Upper lobe of left lung (tissue), 6 donors: ENCODE results near the gene SLC22A6. TPM values are rescaled to one million over a fixed set of nuclear protein-coding genes. Genes with fewer than 3 reads are reported as not detected.

Source experiments
- ATAC-seq, 2 donors: fragments of 200-7000 bp; cut with Tn5 transposase; one replicate each; pipeline ENCODE4 v1.9.1; 2022; ENCODE audit warnings: mild to moderate bottlenecking in 2 of 2, moderate library complexity in 2 of 2; ENCODE audit not compliant: low FRiP score in 2 of 2
- DNase-seq, 2 donors: peaks; one replicate each; pipeline ENCODE4 v3.0.0-alpha.2; 2019 to 2020
- H3K27ac ChIP-seq, 4 donors: fragments of 200-600 bp; sonication (generic); one replicate each; pipeline ENCODE4 v1.5.1; 2016 to 2019
- H3K27me3 ChIP-seq, 4 donors: fragments of 200-600 bp; sonication (generic); one replicate each; pipeline ENCODE4 v1.5.1; 2017 to 2019
- H3K36me3 ChIP-seq, 4 donors: fragments of 200-600 bp; sonication (generic); one replicate each; pipeline ENCODE4 v1.5.1; 2016 to 2019
- H3K4me1 ChIP-seq, 4 donors: fragments of 200-600 bp; sonication (generic); one replicate each; pipeline ENCODE4 v1.5.1; 2018 to 2019
- H3K4me3 ChIP-seq, 4 donors: fragments of 200-600 bp; sonication (generic); one replicate each; pipeline ENCODE4 v1.5.1; 2017 to 2019; ENCODE audit warnings: mild to moderate bottlenecking in 2 of 4, moderate library complexity in 1 of 4
- H3K9me3 ChIP-seq, 4 donors: fragments of 200-600 bp; sonication (generic); one replicate each; pipeline ENCODE4 v1.5.1; 2018 to 2019
- EP300 ChIP-seq, 4 donors: sonication (generic); formaldehyde crosslinking; IDR thresholded peaks; one replicate each; pipeline ENCODE4 v1.5.1; 2017; ENCODE audit warnings: antibody characterized with exemption in 4 of 4, control low read depth in 2 of 4
- POLR2A ChIP-seq, 4 donors: fragments of 450-650 bp; IDR thresholded peaks; one replicate each; pipeline ENCODE4 v1.5.1; 2016 to 2017; ENCODE audit warnings: antibody characterized with exemption in 4 of 4, mild to moderate bottlenecking in 2 of 4
- POLR2AphosphoS5 ChIP-seq, 2 donors: sonication (generic); formaldehyde crosslinking; IDR thresholded peaks; one replicate each; pipeline ENCODE4 v1.5.1; 2017; ENCODE audit warnings: antibody characterized with exemption in 2 of 2
- WGBS, 2 donors: methylation state at CpG; one replicate each; pipeline ENCODE4 v1.1.5; 2017 to 2018; 5-methylcytosine and 5-hydroxymethylcytosine counted together
- total RNA-seq, 6 donors: library from RNA; depleted of rRNA in 4 of 6; stranded (reverse); fragments of >200 nt in 4 of 6; gene quantifications; one replicate each; pipeline versions ENCODE4 v1.1.0 to v1.2.1, GENCODE V29; 2016 to 2021
- TF ChIP-seq, protein P1 (sequence below), 6 experiments: fragments of 450-650 bp in 4 of 6; fragments of 200-600 bp in 2 of 6; sonication (generic) in 2 of 6; IDR thresholded peaks; one replicate each; pipeline ENCODE4 v1.5.1; 2016 to 2019; ENCODE audit warnings: antibody characterized with exemption in 6 of 6
- donor health status: DM: no; HTN: no; CAD: no; lungs with moderate emphysema.
- donor health status: DM: no; HTN: yes; CAD: no; lungs with severe emphysema.

Gene SLC22A6
- total RNA-seq, 6 donors from 2014 or later: not detected

DNA sequence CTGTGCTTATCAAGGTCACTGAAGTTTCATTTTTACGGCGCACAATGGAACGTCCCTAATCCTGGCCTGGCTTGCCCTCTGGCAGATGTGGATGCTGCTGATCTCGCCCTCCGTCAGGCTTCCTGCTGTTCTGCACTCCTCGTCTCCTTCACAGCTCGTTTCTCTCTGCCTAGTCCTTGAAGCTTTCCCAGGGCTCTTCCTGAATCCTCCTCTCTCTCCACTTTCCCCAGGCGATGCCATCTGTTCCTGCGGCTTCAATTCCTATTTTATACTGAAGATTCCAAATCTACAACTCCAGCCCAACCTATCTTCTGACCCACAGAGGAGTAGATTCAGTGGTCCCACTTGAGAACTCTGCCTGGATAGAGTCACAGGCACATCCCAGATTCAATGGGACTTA is 16.7 kb upstream of the SLC22A6 start:
- ATAC-seq (no peak), DNase-seq (no peak)
- no peak overlapping the region for H3K4me3 ChIP-seq
- no peak for TF ChIP-seq POLR2AphosphoS5 (IDR thresholded peaks at IDR 0.05)
- TF ChIP-seq POLR2A (IDR thresholded peaks at IDR 0.05): no peak
- no peak for TF ChIP-seq EP300 (IDR thresholded peaks at IDR 0.05)
- TF ChIP-seq, protein P1, sequence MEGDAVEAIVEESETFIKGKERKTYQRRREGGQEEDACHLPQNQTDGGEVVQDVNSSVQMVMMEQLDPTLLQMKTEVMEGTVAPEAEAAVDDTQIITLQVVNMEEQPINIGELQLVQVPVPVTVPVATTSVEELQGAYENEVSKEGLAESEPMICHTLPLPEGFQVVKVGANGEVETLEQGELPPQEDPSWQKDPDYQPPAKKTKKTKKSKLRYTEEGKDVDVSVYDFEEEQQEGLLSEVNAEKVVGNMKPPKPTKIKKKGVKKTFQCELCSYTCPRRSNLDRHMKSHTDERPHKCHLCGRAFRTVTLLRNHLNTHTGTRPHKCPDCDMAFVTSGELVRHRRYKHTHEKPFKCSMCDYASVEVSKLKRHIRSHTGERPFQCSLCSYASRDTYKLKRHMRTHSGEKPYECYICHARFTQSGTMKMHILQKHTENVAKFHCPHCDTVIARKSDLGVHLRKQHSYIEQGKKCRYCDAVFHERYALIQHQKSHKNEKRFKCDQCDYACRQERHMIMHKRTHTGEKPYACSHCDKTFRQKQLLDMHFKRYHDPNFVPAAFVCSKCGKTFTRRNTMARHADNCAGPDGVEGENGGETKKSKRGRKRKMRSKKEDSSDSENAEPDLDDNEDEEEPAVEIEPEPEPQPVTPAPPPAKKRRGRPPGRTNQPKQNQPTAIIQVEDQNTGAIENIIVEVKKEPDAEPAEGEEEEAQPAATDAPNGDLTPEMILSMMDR (IDR thresholded peaks at IDR 0.05): no peak
- no peak overlapping the region for H3K27ac ChIP-seq
- H3K9me3 ChIP-seq: no peaks in the 10 kb centered on the region
- no peaks in the 10 kb centered on the region for H3K4me1 ChIP-seq
- 76 to 83% methylated on average over 9 of the region's 9 CpGs for WGBS, 2 donors
- no peaks in the 10 kb centered on the region for H3K36me3 ChIP-seq
- H3K27me3 ChIP-seq: no peaks in the 10 kb centered on the region

DNA sequence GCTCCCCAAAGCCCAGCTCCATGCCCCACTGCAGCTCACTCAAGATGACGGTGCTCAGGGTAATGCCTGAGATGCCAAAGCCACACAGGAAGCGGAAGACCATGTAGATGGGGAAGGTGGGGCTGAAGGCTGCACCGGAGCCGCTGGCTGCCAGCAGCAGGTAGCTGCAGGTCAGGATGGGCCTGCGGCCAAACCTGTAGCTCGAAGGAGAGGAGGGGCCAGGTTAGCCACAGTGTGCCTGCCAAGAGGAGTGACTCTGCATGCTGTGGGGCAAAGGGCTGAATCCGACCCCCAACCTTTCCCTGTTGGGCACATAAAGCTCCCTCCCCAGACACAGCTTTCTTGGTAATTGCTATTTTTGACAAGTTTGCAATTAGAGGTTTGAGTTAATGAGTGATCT is 14.9 kb upstream of the SLC22A6 start:
- Histone ChIP-seq H3K36me3 (no peaks in the 10 kb centered on the region), H3K4me3 (no peak overlapping the region), H3K4me1 (no peaks in the 10 kb centered on the region), H3K27ac (no peak overlapping the region), H3K27me3 (no peaks in the 10 kb centered on the region), H3K9me3 (no peaks in the 10 kb centered on the region)
- ATAC-seq (no peak), DNase-seq (no peak)
- WGBS, 2 donors: 40 to 62% methylated on average over 7 of the region's 7 CpGs
- TF ChIP-seq, protein P1 (IDR thresholded peaks at IDR 0.05): no peak
- TF ChIP-seq EP300 (IDR thresholded peaks at IDR 0.05): no peak
- TF ChIP-seq POLR2AphosphoS5 (IDR thresholded peaks at IDR 0.05): no peak
- TF ChIP-seq POLR2A (IDR thresholded peaks at IDR 0.05): no peak

DNA sequence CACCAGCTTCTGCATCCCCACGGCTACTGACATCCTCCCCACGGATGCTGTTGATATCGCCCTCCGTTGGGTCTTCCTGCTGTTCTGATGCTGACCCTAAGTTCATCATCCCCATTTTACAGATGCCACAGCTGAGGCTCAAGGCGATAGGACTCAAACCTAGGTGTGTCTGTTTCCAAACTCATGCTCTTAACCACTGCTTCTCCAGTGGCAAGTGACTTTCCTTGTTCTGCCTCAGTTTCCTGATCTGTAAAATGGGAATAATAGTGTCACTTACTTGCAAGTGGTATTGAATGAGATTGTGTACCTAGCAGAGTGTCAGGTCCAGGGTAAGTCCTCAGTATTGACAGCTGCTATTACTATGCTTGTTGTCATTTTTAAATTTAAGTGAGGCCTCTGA is 14.4 kb upstream of the SLC22A6 start:
- Histone ChIP-seq H3K9me3 (no peaks in the 10 kb centered on the region), H3K36me3 (no peaks in the 10 kb centered on the region), H3K27ac (no peak overlapping the region), H3K4me1 (no peaks in the 10 kb centered on the region), H3K4me3 (no peak overlapping the region), H3K27me3 (no peaks in the 10 kb centered on the region)
- ATAC-seq (no peak), DNase-seq (no peak)
- TF ChIP-seq, protein P1 (IDR thresholded peaks at IDR 0.05): no peak
- no peak for TF ChIP-seq EP300 (IDR thresholded peaks at IDR 0.05)
- TF ChIP-seq POLR2A (IDR thresholded peaks at IDR 0.05): no peak
- no peak for TF ChIP-seq POLR2AphosphoS5 (IDR thresholded peaks at IDR 0.05)
- WGBS, 2 donors: 83 to 90% methylated on average over 5 of the region's 5 CpGs

DNA sequence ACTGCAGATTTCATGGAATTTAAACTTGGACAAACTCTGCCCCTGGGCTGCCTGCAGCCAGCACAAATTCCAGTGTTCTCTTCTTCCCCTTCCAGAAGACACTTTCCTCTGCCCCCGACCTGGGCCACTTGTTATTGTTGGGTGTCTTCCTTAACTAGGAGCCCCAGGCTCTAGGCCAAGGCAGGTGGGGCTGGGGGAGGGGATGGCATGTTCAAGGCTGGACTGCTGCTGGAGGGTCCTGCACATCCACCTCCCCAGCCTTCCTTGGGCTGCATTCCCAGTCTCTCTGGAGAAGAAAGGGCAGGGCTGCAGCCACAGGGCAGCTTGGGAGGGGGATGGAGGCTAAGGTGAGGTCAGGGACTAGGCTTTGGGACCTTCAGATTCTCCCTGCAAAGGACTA is 11.5 kb upstream of the SLC22A6 start:
- no peak for TF ChIP-seq POLR2AphosphoS5 (IDR thresholded peaks at IDR 0.05)
- no peak for TF ChIP-seq POLR2A (IDR thresholded peaks at IDR 0.05)
- TF ChIP-seq, protein P1 (IDR thresholded peaks at IDR 0.05): no peak
- no peak for TF ChIP-seq EP300 (IDR thresholded peaks at IDR 0.05)
- no peak for DNase-seq
- no peaks in the 10 kb centered on the region for H3K36me3 ChIP-seq
- H3K4me1 ChIP-seq: no peaks in the 10 kb centered on the region
- 45 to 70% methylated on average over 1 of the region's 1 CpG for whole genome bisulfite sequencing, 2 donors
- no peak overlapping the region for H3K4me3 ChIP-seq
- no peak for ATAC-seq
- H3K27me3 ChIP-seq: no peaks in the 10 kb centered on the region
- no peak overlapping the region for H3K27ac ChIP-seq
- H3K9me3 ChIP-seq: no peaks in the 10 kb centered on the region

DNA sequence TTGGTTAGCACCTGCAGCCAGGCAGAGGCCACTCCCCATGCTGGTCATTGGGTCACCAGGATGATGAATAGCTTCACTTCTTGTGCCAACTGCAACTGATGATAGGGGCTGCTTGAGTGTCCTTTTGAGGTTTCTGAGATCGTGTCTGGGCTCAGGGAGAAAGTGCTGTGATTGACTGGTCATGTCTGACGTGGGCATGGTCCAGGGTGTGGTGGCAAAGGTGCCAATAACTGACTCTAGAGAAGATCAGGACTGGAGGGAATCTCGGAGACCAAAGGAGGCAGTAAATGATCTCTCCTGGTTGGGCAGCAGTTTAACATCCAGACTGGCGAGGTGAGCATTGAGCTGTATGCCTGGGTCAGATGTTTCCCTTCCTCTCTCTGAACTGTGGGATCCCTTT is 10.0 kb upstream of the SLC22A6 start:
- Histone ChIP-seq H3K27ac (no peak overlapping the region), H3K27me3 (no peaks in the 10 kb centered on the region), H3K4me1 (no peaks in the 10 kb centered on the region), H3K36me3 (no peaks in the 10 kb centered on the region), H3K9me3 (no peaks in the 10 kb centered on the region), H3K4me3 (no peak overlapping the region)
- ATAC-seq (no peak), DNase-seq (no peak)
- WGBS, 2 donors: 65 to 92% methylated on average over 4 of the region's 4 CpGs
- TF ChIP-seq POLR2AphosphoS5 (IDR thresholded peaks at IDR 0.05) (no peak), POLR2A (IDR thresholded peaks at IDR 0.05) (no peak), EP300 (IDR thresholded peaks at IDR 0.05) (no peak)
- TF ChIP-seq, protein P1 (IDR thresholded peaks at IDR 0.05): no peak
